A549 (cell line): ENCODE data around the gene ZNF280A.

Source experiments
- CHD4 ChIP-seq: fragments of 200-600 bp; sonication (generic); IDR thresholded peaks from 2 replicates; pipeline ENCODE4 v1.6.1; 2016; ENCODE audit warnings: antibody characterized with exemption, mild to moderate bottlenecking, borderline replicate concordance
- CTCF ChIP-seq: fragments of >200 bp; sonication (Bioruptor Twin); formaldehyde crosslinking; IDR thresholded peaks from 3 replicates; pipeline ENCODE4 v1.5.1; 2016
- EP300 ChIP-seq, 2 experiments: fragments of >200 bp; sonication (Bioruptor Twin); formaldehyde crosslinking; IDR thresholded peaks; 2 replicates in 1 of 2; 3 replicates in 1 of 2; pipeline ENCODE4 v1.6.1; 2016 to 2017
- JUNB ChIP-seq: fragments of >200 bp; sonication (Bioruptor Twin); formaldehyde crosslinking; IDR thresholded peaks from 2 replicates; pipeline ENCODE4 v1.6.1; 2016
- KDM1A ChIP-seq: fragments of 200-600 bp; sonication (generic); IDR thresholded peaks from 2 replicates; pipeline ENCODE4 v1.6.1; 2016; ENCODE audit warnings: low read depth, mild to moderate bottlenecking
- NR3C1 ChIP-seq: fragments of >200 bp; sonication (Bioruptor Twin); formaldehyde crosslinking; IDR thresholded peaks from 3 replicates; pipeline ENCODE4 v1.6.1; 2017
- PBX3 ChIP-seq: IDR thresholded peaks from 2 replicates; pipeline ENCODE4 v1.6.1; 2012
- POLR2A ChIP-seq: IDR thresholded peaks from 2 replicates; pipeline ENCODE4 v1.6.1; 2012; ENCODE audit warnings: mild to moderate bottlenecking, low read length
- RARB ChIP-seq: fragments of 250-450 bp; sonication (Bioruptor Pico); IDR thresholded peaks from 2 replicates; pipeline ENCODE4 v1.8.0; 2021; ENCODE audit warnings: mild to moderate bottlenecking, moderate library complexity
- REST ChIP-seq: fragments of 200-600 bp; sonication (generic); IDR thresholded peaks from 2 replicates; pipeline ENCODE4 v1.6.1; 2016; ENCODE audit warnings: antibody characterized with exemption, mild to moderate bottlenecking, moderate library complexity
- RNF2 ChIP-seq: fragments of 200-600 bp; sonication (generic); IDR thresholded peaks from 2 replicates; pipeline ENCODE4 v1.6.1; 2016; ENCODE audit warnings: low read depth, mild to moderate bottlenecking, antibody characterized with exemption, moderate library complexity, borderline replicate concordance
- SMC3 ChIP-seq: fragments of >200 bp; sonication (Bioruptor Twin); formaldehyde crosslinking; IDR thresholded peaks from 3 replicates; pipeline ENCODE4 v1.6.1; 2018; ENCODE audit warnings: inconsistent platforms
- USF2 ChIP-seq: fragments of 450-650 bp; IDR thresholded peaks from 2 replicates; pipeline ENCODE4 v1.6.1; 2014; ENCODE audit warnings: antibody characterized with exemption

- no peak for TF ChIP-seq REST
- no peak for TF ChIP-seq CTCF
- TF ChIP-seq RNF2, result no peak
- no peak for TF ChIP-seq NR3C1
- TF ChIP-seq POLR2A, result no peak
- no peak for TF ChIP-seq EP300 (IDR thresholded peaks at IDR 0.05)
- TF ChIP-seq JUNB, result no peak
- TF ChIP-seq KDM1A, result no peak
- TF ChIP-seq RARB, result no peak
- no peak for TF ChIP-seq USF2
- no peak for TF ChIP-seq SMC3
- no peak for TF ChIP-seq PBX3
- no peak for TF ChIP-seq CHD4
These were observed 7.1 kb downstream of the ZNF280A start for GRCh38 chr22:22512951-22513350.
